Lung (tissue), 12 donors: ENCODE data around the gene KRT6B. TPM values are rescaled to one million over a fixed set of nuclear protein-coding genes. Genes with fewer than 3 reads are reported as not detected.

Experiments used
- ATAC-seq: fragments of 200-7000 bp; cut with Tn5 transposase; one replicate; pipeline ENCODE4 v1.9.1; 2020; ENCODE audit warnings: moderate number of reproducible peaks; ENCODE audit not compliant: insufficient read depth, low FRiP score
- DNase-seq, 3 donors: peaks; one replicate each; pipeline ENCODE4 v3.0.0-alpha.2; 2013 to 2017
- H3K27ac ChIP-seq, 2 donors: one replicate each; pipeline ENCODE4 v1.5.1; 2013; ENCODE audit warnings: mild to moderate bottlenecking in 2 of 2, moderate library complexity in 2 of 2, control low read depth in 1 of 2, inconsistent platforms in 1 of 2, low read depth in 1 of 2, low read length in 1 of 2
- H3K27me3 ChIP-seq, 3 donors: one replicate each; pipeline ENCODE4 v1.5.1; 2013; ENCODE audit warnings: low read length in 2 of 3; ENCODE audit not compliant: control insufficient read depth in 3 of 3, insufficient read depth in 3 of 3
- H3K36me3 ChIP-seq, 4 donors: one replicate each; pipeline ENCODE4 v1.5.1; 2013; ENCODE audit warnings: low read length in 4 of 4, mild to moderate bottlenecking in 1 of 4, moderate library complexity in 1 of 4; ENCODE audit not compliant: control insufficient read depth in 4 of 4, insufficient read depth in 4 of 4
- H3K4me1 ChIP-seq, 5 donors: one replicate each; pipeline ENCODE4 v1.5.1; 2013; ENCODE audit warnings: low read length in 5 of 5, mild to moderate bottlenecking in 2 of 5, moderate library complexity in 1 of 5; ENCODE audit not compliant: control insufficient read depth in 5 of 5, insufficient read depth in 5 of 5
- H3K4me3 ChIP-seq: one replicate; pipeline ENCODE4 v1.5.1; 2013; ENCODE audit warnings: mild to moderate bottlenecking, control low read depth, moderate library complexity
- H3K9ac ChIP-seq, 2 donors: one replicate each; pipeline ENCODE4 v1.5.1; 2013; ENCODE audit warnings: low read length in 2 of 2, control low read depth in 1 of 2; ENCODE audit not compliant: insufficient read depth in 1 of 2
- H3K9me3 ChIP-seq, 4 donors: one replicate each; pipeline ENCODE4 v1.5.1; 2013; ENCODE audit warnings: low read length in 3 of 4, mild to moderate bottlenecking in 1 of 4, moderate library complexity in 1 of 4; ENCODE audit not compliant: control insufficient read depth in 4 of 4, insufficient read depth in 3 of 4
- CTCF ChIP-seq: IDR thresholded peaks from 2 replicates; pipeline ENCODE4 v1.5.1; 2012; ENCODE audit warnings: mild to moderate bottlenecking; ENCODE audit errors: control extremely low read depth, extremely low read depth
- WGBS, 2 donors: extraction: QIAGEN DNeasy Blood & Tissue Kit; methylation state at CpG; one replicate each; pipeline ENCODE4 v1.1.7; 2013; 5-methylcytosine and 5-hydroxymethylcytosine counted together
- polyA plus RNA-seq, 2 donors: library from polyadenylated mRNA; stranded (reverse); fragments of 200-250 nt; gene quantifications; one replicate each; pipeline ENCODE4 v1.2.1, GENCODE V29; 2013
- total RNA-seq, 2 donors: library from RNA; depleted of rRNA in 1 of 2; stranded (reverse); fragments of >200 nt in 1 of 2; gene quantifications; one replicate each; pipeline ENCODE4 v1.2.1, GENCODE V29; 2014 to 2021
- donor health status: control.
- donor health status: control.
- donor health status: Bipolar disorder and iron deficiency.
- donor health status: healthy.
- donor health status: DM: yes; HTN: yes; CAD: no.

KRT6B gene
- total and polyA plus RNA-seq, 4 donors = 0.06 to 0.63 (median 0.25) TPM; not detected in 1

- no peaks in the 10 kb centered on the region for H3K9me3 ChIP-seq
- H3K27me3 ChIP-seq = no peaks in the 10 kb centered on the region
- H3K4me3 ChIP-seq = no peak overlapping the region
- TF ChIP-seq CTCF = no peak
- WGBS, 2 donors = 87 to 90% methylated on average over 1 of the region's 1 CpG
- DNase-seq = no peak
- no peak overlapping the region for H3K9ac ChIP-seq
- ATAC-seq = no peak
- H3K36me3 ChIP-seq = no peaks in the 10 kb centered on the region
- H3K4me1 ChIP-seq = peaks cover 0 to 7% (median 0%) of the 10 kb centered on the region in 5 donors
- H3K27ac ChIP-seq = no peak overlapping the region
These were observed 35.2 kb downstream of the KRT6B start for GRCh38 chr12:52416795-52417194.

- no peaks in the 10 kb centered on the region for H3K27me3 ChIP-seq
- no peaks in the 10 kb centered on the region for H3K9me3 ChIP-seq
- 72 to 80% methylated on average over 10 of the region's 10 CpGs for WGBS, 2 donors
- no peak for ATAC-seq
- H3K4me3 ChIP-seq = no peak overlapping the region
- no peak for TF ChIP-seq CTCF
- DNase-seq = peak; percentile 66 to 93 (median 87)
- no peaks in the 10 kb centered on the region for H3K36me3 ChIP-seq
- no peak overlapping the region for H3K27ac ChIP-seq
- peaks cover 0 to 7% (median 0%) of the 10 kb centered on the region in 5 donors for H3K4me1 ChIP-seq
- no peak overlapping the region for H3K9ac ChIP-seq
These were observed 35.8 kb downstream of the KRT6B start for GRCh38 chr12:52415870-52416750.

GRCh38 chr12:52414936-52415335 lies 37.0 kb downstream of the KRT6B start:
- no peak for ATAC-seq
- DNase-seq = no peak
- TF ChIP-seq CTCF = no peak
- H3K9me3 ChIP-seq = no peaks in the 10 kb centered on the region
- H3K27me3 ChIP-seq = no peaks in the 10 kb centered on the region
- no peak overlapping the region for H3K27ac ChIP-seq
- H3K4me1 ChIP-seq = peaks cover 0 to 7% (median 0%) of the 10 kb centered on the region in 5 donors
- 76 to 78% methylated on average over 5 of the region's 5 CpGs for WGBS, 2 donors
- no peaks in the 10 kb centered on the region for H3K36me3 ChIP-seq
- no peak overlapping the region for H3K9ac ChIP-seq
- no peak overlapping the region for H3K4me3 ChIP-seq
